ENCODE data around the gene TAF1B. TPM values are rescaled to one million over a fixed set of nuclear protein-coding genes. Genes with fewer than 3 reads are reported as not detected.

TAF1B gene
- total and polyA plus RNA-seq, 2 experiments from 2014 or later = 8.0 to 19.4 TPM

GRCh38 chr2:9952286-9952737, 109.0 kb downstream of the TAF1B start:
- H3K27me3 ChIP-seq = no peaks in the 10 kb centered on the region
- peak overlapping the region; percentile 64 for H2AFZ ChIP-seq
- no peak for DNase-seq (ENCODE audit: low spot score)
- no peaks in the 10 kb centered on the region for H3K9me2 ChIP-seq (replicated peaks; ENCODE audit: insufficient read depth)
- 18% methylated on average over 15 of the region's 15 CpGs for WGBS (ENCODE audit: low lambda C conversion rate, missing lambda C conversion rate)
- no peaks in the 10 kb centered on the region for H4K20me1 ChIP-seq (ENCODE audit: insufficient read depth, poor library complexity, severe bottlenecking)
- no peak for TF ChIP-seq EZH2 (IDR thresholded peaks at IDR 0.05; ENCODE audit: borderline replicate concordance)
- no peak for TF ChIP-seq EZH2phosphoT487 (IDR thresholded peaks at IDR 0.05; ENCODE audit: low read depth, severe bottlenecking, unreplicated experiment)
- peak overlapping the region; percentile 58 for H3K27ac ChIP-seq
- peaks cover 13% of the 10 kb centered on the region for H3K79me2 ChIP-seq
- no peaks in the 10 kb centered on the region for H3K36me3 ChIP-seq (replicated peaks; ENCODE audit: insufficient read depth, low read depth)
- H3K9me3 ChIP-seq (ENCODE audit: low read depth) = no peaks in the 10 kb centered on the region
- peak overlapping the region; percentile 78 for H3K4me2 ChIP-seq
- H3K4me1 ChIP-seq (ENCODE audit: insufficient read depth) = peaks cover 21% of the 10 kb centered on the region
- H3K4me3 ChIP-seq = peak overlapping the region; percentile 82

GRCh38 chr2:9952856-9953503, 109.7 kb downstream of the TAF1B start:
- H3K4me2 ChIP-seq = peak overlapping the region; percentile 78

GRCh38 chr2:9954136-9954535, 110.9 kb downstream of the TAF1B start:
- Histone ChIP-seq H3K27me3 (no peaks in the 10 kb centered on the region), H3K4me2 (peak overlapping the region; percentile 78), H3K27ac (peak overlapping the region; percentile 1)

More at GRCh38 chr2:9952856-9953503, 109.7 kb downstream of the TAF1B start:
- TF ChIP-seq EZH2phosphoT487 (IDR thresholded peaks at IDR 0.05; ENCODE audit: low read depth, severe bottlenecking, unreplicated experiment) (no peak), EZH2 (IDR thresholded peaks at IDR 0.05; ENCODE audit: borderline replicate concordance) (no peak), CTCF (IDR thresholded peaks at IDR 0.05; ENCODE audit: poor library complexity) (no peak)
- no peak for DNase-seq (ENCODE audit: low spot score)
- no peaks in the 10 kb centered on the region for H3K9me3 ChIP-seq (ENCODE audit: low read depth)
- peaks cover 13% of the 10 kb centered on the region for H3K79me2 ChIP-seq
- peaks cover 21% of the 10 kb centered on the region for H3K4me1 ChIP-seq (ENCODE audit: insufficient read depth)
- 70% methylated on average over 8 of the region's 8 CpGs for WGBS (ENCODE audit: low lambda C conversion rate, missing lambda C conversion rate)
- H3K27me3 ChIP-seq = no peaks in the 10 kb centered on the region
- H3K4me3 ChIP-seq = no peak overlapping the region
- no peaks in the 10 kb centered on the region for H3K9me2 ChIP-seq (replicated peaks; ENCODE audit: insufficient read depth)
- H2AFZ ChIP-seq = no peak overlapping the region
- no peak overlapping the region for H3K27ac ChIP-seq
- H4K20me1 ChIP-seq (ENCODE audit: insufficient read depth, poor library complexity, severe bottlenecking) = no peaks in the 10 kb centered on the region
- H3K36me3 ChIP-seq (replicated peaks; ENCODE audit: insufficient read depth, low read depth) = no peaks in the 10 kb centered on the region

More at GRCh38 chr2:9954136-9954535, 110.9 kb downstream of the TAF1B start:
- Histone ChIP-seq H3K9me2 (replicated peaks; ENCODE audit: insufficient read depth) (no peaks in the 10 kb centered on the region), H4K20me1 (ENCODE audit: insufficient read depth, poor library complexity, severe bottlenecking) (no peaks in the 10 kb centered on the region), H3K9me3 (ENCODE audit: low read depth) (no peaks in the 10 kb centered on the region), H2AFZ (no peak overlapping the region), H3K36me3 (replicated peaks; ENCODE audit: insufficient read depth, low read depth) (no peaks in the 10 kb centered on the region), H3K4me3 (no peak overlapping the region), H3K4me1 (ENCODE audit: insufficient read depth) (peaks cover 21% of the 10 kb centered on the region), H3K79me2 (peaks cover 13% of the 10 kb centered on the region)
- WGBS (ENCODE audit: low lambda C conversion rate, missing lambda C conversion rate) = 46% methylated on average over 3 of the region's 3 CpGs
- no peak for DNase-seq (ENCODE audit: low spot score)
- TF ChIP-seq EZH2phosphoT487 (IDR thresholded peaks at IDR 0.05; ENCODE audit: low read depth, severe bottlenecking, unreplicated experiment) = no peak
- TF ChIP-seq EZH2 (IDR thresholded peaks at IDR 0.05; ENCODE audit: borderline replicate concordance) = no peak
- TF ChIP-seq CTCF (IDR thresholded peaks at IDR 0.05; ENCODE audit: poor library complexity) = no peak
